Muscle of back (tissue), 10 donors: ENCODE results near the gene EIF4A3. TPM values are rescaled to one million over a fixed set of nuclear protein-coding genes. Genes with fewer than 3 reads are reported as not detected.

Experiments
- polyA plus RNA-seq, 10 donors: library from polyadenylated mRNA; unstranded; fragments of 120-200 nt; gene quantifications; one replicate each; pipeline ENCODE4 v1.2.1, GENCODE V29; 2013; ENCODE audit not compliant: insufficient read length in 10 of 10

The EIF4A3 gene
- polyA plus RNA-seq, 10 donors, result 56.9 to 87.8 (median 68.4) TPM

Other genes starting within 250 kb of the EIF4A3 start
- 10 to 100 TPM; 25.0 to 38.9 (median 29.8) TPM for gene TBC1D16, start 111.3 kb downstream of the EIF4A3 start, polyA plus RNA-seq
- gene CCDC40, start 110.5 kb downstream of the EIF4A3 start, polyA plus RNA-seq, result 1 to 10 TPM; 2.7 to 8.6 (median 4.2) TPM
- gene GAA, start 45.5 kb downstream of the EIF4A3 start, polyA plus RNA-seq, result 10 to 100 TPM; 17.6 to 42.7 (median 23.1) TPM
- gene CARD14, start 22.9 kb upstream of the EIF4A3 start, polyA plus RNA-seq, result under 1 TPM; 0.28 to 0.94 (median 0.71) TPM
- gene SGSH, start 73.2 kb upstream of the EIF4A3 start, polyA plus RNA-seq, result 10 to 100 TPM; 16.1 to 22.9 (median 17.7) TPM
- 10 to 100 TPM in 2 of 10 donors, 1 to 10 TPM in 8; 7.3 to 12.6 (median 9.2) TPM for gene SLC26A11, start 73.3 kb upstream of the EIF4A3 start, polyA plus RNA-seq
- 10 to 100 TPM; 23.7 to 58.7 (median 36.2) TPM for gene RNF213, start 113.7 kb upstream of the EIF4A3 start, polyA plus RNA-seq